ENCODE data around the gene REXO2.
A peak's percentile ranks its signal among the peaks of the same experiment; 100 is the strongest.

REXO2 gene

GRCh38 chr11:114439229-114440120 is at the start of gene REXO2:
Gene REXO2 (plus strand): TSS chr11:114439467. CDS start chr11:114439529, 62 bp downstream.
- DNase-seq, result peak; percentile 95

- DNase-seq, result no peak
Observed at GRCh38 chr11:114392735-114393667, 46.3 kb upstream of the REXO2 start.

GRCh38 chr11:114395736-114396135 is 43.5 kb upstream of the REXO2 start:
- no peak for DNase-seq

- DNase-seq, result no peak
Observed at GRCh38 chr11:114396916-114397315, 42.4 kb upstream of the REXO2 start.

- DNase-seq, result no peak
Observed at GRCh38 chr11:114397349-114397982, 41.8 kb upstream of the REXO2 start.

GRCh38 chr11:114398303-114398920 is 40.9 kb upstream of the REXO2 start:
- DNase-seq, result no peak

- no peak for DNase-seq
Observed at GRCh38 chr11:114399490-114400215, 39.6 kb upstream of the REXO2 start.

- peak; percentile 98 for DNase-seq
Observed at GRCh38 chr11:114400216-114400914, 38.9 kb upstream of the REXO2 start, which contains the start of the genes C11orf71 and RBM7. Gene C11orf71 (minus strand): TSS chr11:114400511. CDS start chr11:114400331, 180 bp downstream. Gene RBM7 (plus strand): TSS chr11:114400666. CDS start chr11:114400672, 6 bp downstream.

GRCh38 chr11:114400915-114401223 is 38.4 kb upstream of the REXO2 start:
- no peak for DNase-seq

GRCh38 chr11:114401311-114401710 is 38.0 kb upstream of the REXO2 start:
- no peak for DNase-seq

- no peak for DNase-seq
Observed at GRCh38 chr11:114412946-114413345, 26.3 kb upstream of the REXO2 start.

GRCh38 chr11:114413958-114414357 is 25.3 kb upstream of the REXO2 start:
- no peak for DNase-seq

GRCh38 chr11:114416441-114416961 is 22.8 kb upstream of the REXO2 start:
- no peak for DNase-seq

- no peak for DNase-seq
Observed at GRCh38 chr11:114426280-114426679, 13.0 kb upstream of the REXO2 start.

- no peak for DNase-seq
Observed at GRCh38 chr11:114430290-114430689, 9.0 kb upstream of the REXO2 start.

- DNase-seq, result no peak
Observed at GRCh38 chr11:114432893-114433292, 6.4 kb upstream of the REXO2 start.

- no peak for DNase-seq
Observed at GRCh38 chr11:114433376-114433775, 5.9 kb upstream of the REXO2 start.

GRCh38 chr11:114438303-114438702 is 964 bp upstream of the REXO2 start:
- no peak for DNase-seq

GRCh38 chr11:114440121-114440860 is 1.0 kb downstream of the REXO2 start:
- no peak for DNase-seq

All from left hindlimb (tissue), 1 donor.